Ishikawa (cell line): ENCODE measurements around the gene IL1RL2.

Experiments
- CEBPB ChIP-seq: IDR thresholded peaks from 2 replicates; pipeline ENCODE4 v1.6.1; 2012
- EGR1 ChIP-seq: IDR thresholded peaks from 2 replicates; pipeline ENCODE4 v1.6.1; 2012
- EP300 ChIP-seq: IDR thresholded peaks from 2 replicates; pipeline ENCODE4 v1.6.1; 2012; ENCODE audit warnings: borderline replicate concordance
- FOXM1 ChIP-seq: IDR thresholded peaks from 2 replicates; pipeline ENCODE4 v1.6.1; 2012; ENCODE audit warnings: low read depth, borderline replicate concordance
- MAX ChIP-seq: IDR thresholded peaks from 2 replicates; pipeline ENCODE4 v1.6.1; 2012
- NFIC ChIP-seq: IDR thresholded peaks from 2 replicates; pipeline ENCODE4 v1.6.1; 2012
- RAD21 ChIP-seq: IDR thresholded peaks from 2 replicates; pipeline ENCODE4 v1.6.1; 2012; ENCODE audit warnings: low read depth
- REST ChIP-seq: IDR thresholded peaks from 2 replicates; pipeline ENCODE4 v1.6.1; 2012; ENCODE audit warnings: low read depth, mild to moderate bottlenecking
- TAF1 ChIP-seq: IDR thresholded peaks from 2 replicates; pipeline ENCODE4 v1.6.1; 2012; ENCODE audit warnings: low read depth, mild to moderate bottlenecking
- TCF12 ChIP-seq: IDR thresholded peaks from 2 replicates; pipeline ENCODE4 v1.6.1; 2012; ENCODE audit warnings: low read depth
- USF1 ChIP-seq: IDR thresholded peaks from 2 replicates; pipeline ENCODE4 v1.6.1; 2012
- YY1 ChIP-seq: IDR thresholded peaks from 2 replicates; pipeline ENCODE4 v1.6.1; 2012; ENCODE audit warnings: low read depth

GRCh38 chr2:102284611-102285010 is 97.8 kb downstream of the IL1RL2 start:
- no peak for TF ChIP-seq EP300
- TF ChIP-seq MAX, result no peak
- TF ChIP-seq FOXM1, result no peak
- TF ChIP-seq NFIC, result no peak
- TF ChIP-seq RAD21, result no peak
- TF ChIP-seq REST, result no peak
- TF ChIP-seq USF1, result no peak
- TF ChIP-seq EGR1, result no peak
- TF ChIP-seq CEBPB, result no peak
- TF ChIP-seq YY1, result no peak
- TF ChIP-seq TCF12, result no peak
- TF ChIP-seq TAF1, result no peak
